NCI-H526 treated with DMSO at 0.1 percent for 48 hours (cell line): Measurements from ENCODE around the gene PNPLA5.

Experiments
- DNase-seq: peaks from one replicate; lab custom pipeline; 2025; lab: John Stamatoyannopoulos, UW

Gene PNPLA5

GRCh38 chr22:43901976-43902643 lies 10.3 kb upstream of the PNPLA5 start:
- no peak for DNase-seq

- DNase-seq: no peak
These were observed 8.4 kb upstream of the PNPLA5 start for GRCh38 chr22:43900206-43900605.

- no peak for DNase-seq
These were observed 6.0 kb upstream of the PNPLA5 start for GRCh38 chr22:43897751-43898261.

- DNase-seq: no peak
These were observed 4.3 kb upstream of the PNPLA5 start for GRCh38 chr22:43895986-43896645.

- no peak for DNase-seq
These were observed 2.3 kb upstream of the PNPLA5 start for GRCh38 chr22:43894122-43894521.

GRCh38 chr22:43893266-43893665 lies 1.5 kb upstream of the PNPLA5 start:
- no peak for DNase-seq

- no peak for DNase-seq
These were observed 526 bp upstream of the PNPLA5 start for GRCh38 chr22:43892183-43892894.

GRCh38 chr22:43890901-43891331 lies 897 bp downstream of the PNPLA5 start:
- DNase-seq: no peak

GRCh38 chr22:43889860-43890253 lies 2.0 kb downstream of the PNPLA5 start:
- no peak for DNase-seq

GRCh38 chr22:43889201-43889859 lies 2.5 kb downstream of the PNPLA5 start:
- DNase-seq: no peak

- no peak for DNase-seq
These were observed 3.1 kb downstream of the PNPLA5 start for GRCh38 chr22:43888740-43889139.

- no peak for DNase-seq
These were observed 4.4 kb downstream of the PNPLA5 start for GRCh38 chr22:43887391-43887790.

- DNase-seq: no peak
These were observed 5.6 kb downstream of the PNPLA5 start for GRCh38 chr22:43886231-43886630.

GRCh38 chr22:43885786-43886185 lies 6.0 kb downstream of the PNPLA5 start:
- no peak for DNase-seq

GRCh38 chr22:43885319-43885671 lies 6.5 kb downstream of the PNPLA5 start:
- no peak for DNase-seq

GRCh38 chr22:43884600-43885318 lies 7.1 kb downstream of the PNPLA5 start:
- DNase-seq: peak; percentile 16

GRCh38 chr22:43883719-43884415 lies 7.9 kb downstream of the PNPLA5 start:
- no peak for DNase-seq

GRCh38 chr22:43883012-43883661 lies 8.7 kb downstream of the PNPLA5 start:
- peak; percentile 4 for DNase-seq

GRCh38 chr22:43882122-43882767 lies 9.6 kb downstream of the PNPLA5 start:
- DNase-seq: no peak
